MM.1S (cell line): ENCODE results near the gene CD79A.

Experiments
- EZH2 ChIP-seq: fragments of 300-600 bp; sonication (generic); optimal IDR thresholded peaks from 2 replicates; pipeline ENCODE3; 2017; ENCODE audit warnings: low read depth, mild to moderate bottlenecking, antibody characterized with exemption, low read length, mixed read lengths
- EZH2phosphoT487 ChIP-seq: fragments of 300-600 bp; sonication (generic); IDR thresholded peaks from 2 replicates; pipeline ENCODE4 v1.6.1; 2018; ENCODE audit warnings: antibody characterized with exemption, low read length
- TF ChIP-seq, protein P1 (sequence below): fragments of 300-600 bp; sonication (generic); IDR thresholded peaks from 2 replicates; pipeline ENCODE4 v1.5.1; 2016; ENCODE audit warnings: antibody characterized with exemption, low read length, mixed read lengths

DNA sequence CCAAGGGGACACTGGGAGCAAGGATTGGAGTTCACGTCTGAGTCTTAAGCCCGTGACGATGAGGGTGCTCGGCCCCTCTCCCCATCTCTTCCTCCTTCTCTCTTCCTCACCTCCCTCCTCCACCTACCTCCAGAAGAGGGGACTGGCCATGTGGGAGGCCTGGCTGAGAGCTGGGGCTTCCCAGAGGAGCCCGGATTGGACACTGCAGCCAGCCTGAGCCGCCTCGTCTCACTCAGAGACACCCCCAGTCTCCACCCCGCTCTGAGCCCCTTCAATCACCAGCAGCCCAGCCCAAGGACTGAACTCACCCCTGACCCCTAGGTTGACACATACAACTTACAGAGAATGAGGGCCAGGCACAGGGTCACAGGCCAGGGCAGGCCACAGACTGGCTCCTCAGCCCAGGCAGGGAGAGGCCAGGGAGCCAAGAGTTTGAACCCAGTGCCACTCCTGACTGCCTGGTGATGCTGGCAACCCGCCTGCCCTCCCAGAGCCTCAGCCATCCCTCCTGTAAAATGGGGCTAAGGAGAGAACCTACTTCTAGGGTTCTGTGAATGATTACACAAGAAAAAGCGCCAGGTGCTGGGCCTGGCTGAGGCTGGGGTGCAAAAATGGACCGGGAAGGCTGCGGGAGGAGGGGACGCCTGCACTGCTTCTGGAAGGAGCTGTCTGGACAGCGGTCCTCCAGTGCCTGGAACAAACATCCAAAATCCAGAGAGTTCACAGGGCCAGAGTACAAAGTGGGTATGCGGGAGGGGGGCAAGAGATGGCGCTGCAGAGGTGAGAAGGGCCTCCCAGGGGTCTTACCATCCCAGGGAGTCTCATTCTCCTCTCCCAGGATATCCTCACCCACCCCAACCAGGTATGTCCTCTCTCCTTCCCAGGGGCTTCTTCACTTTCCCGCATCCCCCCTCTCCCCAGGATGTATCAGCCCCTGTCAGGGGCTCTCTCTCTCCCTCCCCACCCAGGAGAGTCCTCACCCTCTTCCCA, 1.1 kb downstream of the CD79A start:
- TF ChIP-seq, protein P1, sequence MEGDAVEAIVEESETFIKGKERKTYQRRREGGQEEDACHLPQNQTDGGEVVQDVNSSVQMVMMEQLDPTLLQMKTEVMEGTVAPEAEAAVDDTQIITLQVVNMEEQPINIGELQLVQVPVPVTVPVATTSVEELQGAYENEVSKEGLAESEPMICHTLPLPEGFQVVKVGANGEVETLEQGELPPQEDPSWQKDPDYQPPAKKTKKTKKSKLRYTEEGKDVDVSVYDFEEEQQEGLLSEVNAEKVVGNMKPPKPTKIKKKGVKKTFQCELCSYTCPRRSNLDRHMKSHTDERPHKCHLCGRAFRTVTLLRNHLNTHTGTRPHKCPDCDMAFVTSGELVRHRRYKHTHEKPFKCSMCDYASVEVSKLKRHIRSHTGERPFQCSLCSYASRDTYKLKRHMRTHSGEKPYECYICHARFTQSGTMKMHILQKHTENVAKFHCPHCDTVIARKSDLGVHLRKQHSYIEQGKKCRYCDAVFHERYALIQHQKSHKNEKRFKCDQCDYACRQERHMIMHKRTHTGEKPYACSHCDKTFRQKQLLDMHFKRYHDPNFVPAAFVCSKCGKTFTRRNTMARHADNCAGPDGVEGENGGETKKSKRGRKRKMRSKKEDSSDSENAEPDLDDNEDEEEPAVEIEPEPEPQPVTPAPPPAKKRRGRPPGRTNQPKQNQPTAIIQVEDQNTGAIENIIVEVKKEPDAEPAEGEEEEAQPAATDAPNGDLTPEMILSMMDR, result no peak
- no peak for TF ChIP-seq EZH2
- TF ChIP-seq EZH2phosphoT487, result no peak
